ENCODE measurements around the gene TUB. TPM values are rescaled to one million over a fixed set of nuclear protein-coding genes. Genes with fewer than 3 reads are reported as not detected.
A peak's percentile ranks its signal among the peaks of the same experiment; 100 is the strongest.

TUB gene
- total RNA-seq, 2 donors from 2014 or later: 7.0 to 12.5 TPM

- DNase-seq (ENCODE audit: low spot score): peak; percentile 91
- intact Hi-C loops (cut with DNase I): loop anchor here (5.0 kb wide), 3 partner anchors 67 to 97 kb away; no protein-coding TSS in a partner anchor
These were observed 18.4 kb downstream of the TUB start for GRCh38 chr11:8099291-8099899.

GRCh38 chr11:8100158-8100557 lies 19.1 kb downstream of the TUB start:
- intact Hi-C loops (cut with DNase I): no loop called here
- DNase-seq (ENCODE audit: low spot score): no peak

- DNase-seq (ENCODE audit: low spot score): no peak
- intact Hi-C loops (cut with DNase I): no loop called here
These were observed 19.6 kb downstream of the TUB start for GRCh38 chr11:8100605-8101004.

GRCh38 chr11:8101421-8101820 lies 20.4 kb downstream of the TUB start:
- intact Hi-C loops (cut with DNase I): no loop called here
- DNase-seq (ENCODE audit: low spot score): no peak

GRCh38 chr11:8102296-8102915 lies 21.4 kb downstream of the TUB start:
- intact Hi-C loops (cut with DNase I): no loop called here
- DNase-seq (ENCODE audit: low spot score): no peak

- no peak for DNase-seq (ENCODE audit: low spot score)
- intact Hi-C loops (cut with DNase I): no loop called here
These were observed 22.0 kb downstream of the TUB start for GRCh38 chr11:8102965-8103364.

GRCh38 chr11:8103909-8104308 lies 22.9 kb downstream of the TUB start:
- intact Hi-C loops (cut with DNase I): no loop called here
- DNase-seq (ENCODE audit: low spot score): no peak

GRCh38 chr11:8105133-8105532 lies 24.1 kb downstream of the TUB start:
- DNase-seq (ENCODE audit: low spot score): no peak
- intact Hi-C loops (cut with DNase I): no loop called here

GRCh38 chr11:8105666-8106065 lies 24.7 kb downstream of the TUB start:
- DNase-seq (ENCODE audit: low spot score): no peak
- intact Hi-C loops (cut with DNase I): no loop called here

GRCh38 chr11:8106679-8107078 lies 25.7 kb downstream of the TUB start:
- intact Hi-C loops (cut with DNase I): no loop called here

GRCh38 chr11:8107642-8108041 lies 26.6 kb downstream of the TUB start:
- intact Hi-C loops (cut with DNase I): no loop called here
- DNase-seq (ENCODE audit: low spot score): no peak

More at GRCh38 chr11:8106679-8107078, 25.7 kb downstream of the TUB start:
- DNase-seq (ENCODE audit: low spot score): no peak

GRCh38 chr11:8108421-8108820 lies 27.4 kb downstream of the TUB start:
- intact Hi-C loops (cut with DNase I): no loop called here
- no peak for DNase-seq (ENCODE audit: low spot score)

GRCh38 chr11:8109675-8110074 lies 28.7 kb downstream of the TUB start:
- no peak for DNase-seq (ENCODE audit: low spot score)
- intact Hi-C loops (cut with DNase I): no loop called here

GRCh38 chr11:8110396-8110795 lies 29.4 kb downstream of the TUB start:
- DNase-seq (ENCODE audit: low spot score): no peak

GRCh38 chr11:8111636-8112035 lies 30.6 kb downstream of the TUB start:
- DNase-seq (ENCODE audit: low spot score): no peak
- intact Hi-C loops (cut with DNase I): no loop called here

More at GRCh38 chr11:8110396-8110795, 29.4 kb downstream of the TUB start:
- intact Hi-C loops (cut with DNase I): no loop called here

- DNase-seq (ENCODE audit: low spot score): no peak
- intact Hi-C loops (cut with DNase I): no loop called here
These were observed 41.3 kb downstream of the TUB start for GRCh38 chr11:8122173-8122764.

GRCh38 chr11:8126649-8127289 lies 45.8 kb downstream of the TUB start:
- intact Hi-C loops (cut with DNase I): no loop called here
- no peak for DNase-seq (ENCODE audit: low spot score)

GRCh38 chr11:8127447-8127846 lies 46.4 kb downstream of the TUB start:
- intact Hi-C loops (cut with DNase I): no loop called here
- no peak for DNase-seq (ENCODE audit: low spot score)

GRCh38 chr11:8138526-8138925 lies 57.5 kb downstream of the TUB start:
- no peak for DNase-seq (ENCODE audit: low spot score)
- intact Hi-C loops (cut with DNase I): no loop called here

GRCh38 chr11:8149726-8150125 lies 68.7 kb downstream of the TUB start:
- no peak for DNase-seq (ENCODE audit: low spot score)
- intact Hi-C loops (cut with DNase I): no loop called here
